HepG2 (cell line): ENCODE data around the gene CAVIN2. TPM values are rescaled to one million over a fixed set of nuclear protein-coding genes. Genes with fewer than 3 reads are reported as not detected.
A peak's percentile ranks its signal among the peaks of the same experiment; 100 is the strongest.

Source experiments
- DPF2 ChIP-seq: sonication (generic); formaldehyde crosslinking; IDR thresholded peaks from 2 replicates; pipeline ENCODE4 v1.4.0; 2020; ENCODE audit warnings: mild to moderate bottlenecking, low read depth, missing genetic modification reagents, borderline replicate concordance
- ETV6 ChIP-seq: sonication (generic); formaldehyde crosslinking; conservative IDR thresholded peaks from 2 replicates; pipeline ENCODE4 v1.4.0; 2020; ENCODE audit warnings: missing genetic modification reagents
- KLF6 ChIP-seq: IDR thresholded peaks from 2 replicates; pipeline ENCODE4 v1.8.0; 2016; ENCODE audit warnings: missing biosample characterization, missing genetic modification reagents
- SPEN ChIP-seq: sonication (generic); formaldehyde crosslinking; IDR thresholded peaks from 2 replicates; pipeline ENCODE4 v1.5.1; 2020; ENCODE audit warnings: low read depth, mild to moderate bottlenecking, missing genetic modification reagents
- SRSF4 ChIP-seq: fragments of 200-400 bp; formaldehyde crosslinking; IDR thresholded peaks from one replicate; pipeline ENCODE4 v1.6.1; 2018; ENCODE audit warnings: mild to moderate bottlenecking, low read depth, low read length, moderate library complexity; ENCODE audit not compliant: poor library complexity, severe bottlenecking
- YY1 ChIP-seq: IDR thresholded peaks from 2 replicates; pipeline ENCODE4 v1.6.1; 2011; ENCODE audit warnings: low read length, low read depth, moderate library complexity, mild to moderate bottlenecking; ENCODE audit not compliant: insufficient read depth, insufficient replicate concordance
- ZNF160 ChIP-seq: sonication (generic); formaldehyde crosslinking; IDR thresholded peaks from 2 replicates; pipeline ENCODE4 v1.8.0; 2022; ENCODE audit warnings: mild to moderate bottlenecking, inconsistent platforms, missing genetic modification reagents
- ZNF20 ChIP-seq: sonication (generic); formaldehyde crosslinking; IDR thresholded peaks from 2 replicates; pipeline ENCODE4 v1.4.0; 2020; ENCODE audit warnings: mild to moderate bottlenecking, moderate library complexity, missing genetic modification reagents
- ZNF24 ChIP-seq: fragments of 450-650 bp; IDR thresholded peaks from 2 replicates; pipeline ENCODE4 v1.6.1; 2017; ENCODE audit warnings: antibody characterized with exemption, mild to moderate bottlenecking
- ZNF441 ChIP-seq: sonication (generic); formaldehyde crosslinking; IDR thresholded peaks from 2 replicates; pipeline ENCODE4 v1.7.0; 2021; ENCODE audit warnings: missing genetic modification reagents, borderline replicate concordance
- polyA plus RNA-seq, 8 experiments: library from polyadenylated mRNA; depleted of rRNA in 3 of 8; stranded (reverse) in 7 of 8; unstranded in 1 of 8; fragments of >200 nt; fragmentation: Illumina TruSeq in 4 of 8; extraction: Trizol in 4 of 8; gene quantifications; 2 replicates each; pipeline versions ENCODE4 v1.2.1 to v1.2.3, GENCODE V29; 2011 to 2016; ENCODE audit warnings: low read depth in 4 of 8, missing spikeins in 1 of 8, mixed read lengths in 1 of 8; ENCODE audit not compliant: insufficient read depth in 1 of 8
- total RNA-seq, 5 experiments: library from RNA; depleted of rRNA; stranded (reverse); fragments of >200 nt; fragmentation: Illumina TruSeq; extraction: Trizol; gene quantifications; 2 replicates each; pipeline ENCODE4 v1.2.3, GENCODE V29; 2016; ENCODE audit warnings: low read depth in 1 of 5
- TF ChIP-seq, protein P1 (sequence below): sonication (generic); formaldehyde crosslinking; IDR thresholded peaks from 2 replicates; pipeline ENCODE4 v1.4.0; 2020; ENCODE audit warnings: missing genetic modification reagents
- TF ChIP-seq, protein P2 (sequence below): sonication (generic); formaldehyde crosslinking; IDR thresholded peaks from 2 replicates; pipeline ENCODE4 v1.4.0; 2020; ENCODE audit warnings: mild to moderate bottlenecking, missing genetic modification reagents
- TF ChIP-seq, protein P3 (sequence below): sonication (generic); formaldehyde crosslinking; IDR thresholded peaks from 2 replicates; pipeline ENCODE4 v1.5.0; 2020; ENCODE audit warnings: missing genetic modification reagents
- TF ChIP-seq, protein P4 (sequence below): sonication (generic); formaldehyde crosslinking; IDR thresholded peaks from 2 replicates; pipeline ENCODE4 v1.5.1; 2020; ENCODE audit warnings: mild to moderate bottlenecking, missing genetic modification reagents
- TF ChIP-seq, protein P5 (sequence below): IDR thresholded peaks from 2 replicates; pipeline ENCODE4 v1.6.1; 2016; ENCODE audit warnings: missing compliant biosample characterization, missing genetic modification reagents, borderline replicate concordance
- TF ChIP-seq, protein P6 (sequence below): sonication (generic); formaldehyde crosslinking; conservative IDR thresholded peaks from 2 replicates; pipeline ENCODE4 v1.5.0; 2020; ENCODE audit warnings: missing genetic modification reagents

The CAVIN2 gene
- total and polyA plus RNA-seq, 2 of the 13 experiments (the other 11 are each of a cell fraction or from before 2014, with no cell fraction given), result 7.6 to 38.8 TPM

DNA sequence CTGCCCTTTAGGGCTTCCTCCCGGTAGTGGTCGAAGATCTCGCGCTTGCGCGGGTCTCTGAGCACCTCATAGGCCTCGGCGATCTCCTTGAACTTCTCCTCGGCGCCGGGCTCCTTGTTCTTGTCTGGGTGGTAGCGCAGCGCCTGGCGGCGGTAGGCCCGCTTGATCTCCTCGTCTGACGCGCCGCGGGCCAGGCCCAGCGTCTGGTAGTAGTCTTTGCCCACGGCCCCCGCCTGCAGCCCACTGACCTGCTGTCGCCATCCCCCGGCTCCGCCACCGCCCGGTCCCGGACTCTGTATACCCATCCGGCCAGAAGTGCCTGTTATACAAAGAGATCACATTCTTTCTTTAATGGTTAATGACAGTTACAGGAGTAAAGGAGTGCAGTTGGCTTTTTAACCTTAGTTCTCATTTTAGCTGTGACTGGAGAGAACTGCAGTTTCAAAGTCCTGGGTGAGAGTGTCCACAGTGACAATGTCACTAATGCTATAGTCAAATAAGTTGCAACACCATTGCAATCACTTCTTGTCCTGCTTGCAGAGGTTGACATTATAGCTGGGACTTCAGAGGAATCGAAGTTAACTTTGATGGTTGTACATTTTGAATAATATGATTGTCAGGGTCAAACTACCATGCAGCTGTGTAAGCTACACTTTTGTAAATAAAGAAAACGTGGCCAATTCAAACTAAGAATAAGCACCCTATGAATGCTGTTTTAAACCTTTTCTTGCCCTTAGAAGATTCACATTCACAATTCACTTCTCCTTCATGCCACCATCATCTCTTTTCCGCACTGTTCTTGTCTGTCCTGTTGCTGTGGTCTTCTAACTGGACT lies 35.3 kb upstream of the CAVIN2 start (continued):
- TF ChIP-seq KLF6 (CRISPR knock-in tag) (no peak), ZNF441 (CRISPR knock-in tag) (no peak), ZNF24 (0 out of 2 replicates have a peak, but pooled peaks have one; percentile 27), ZNF160 (CRISPR knock-in tag) (0 out of 2 replicates have a peak, but pooled peaks have one; percentile 27), SPEN (CRISPR knock-in tag) (peak; percentile 60; the same call in 1 of the 2 replicates), DPF2 (CRISPR knock-in tag) (peak; percentile 90), YY1 (no peak), SRSF4 (no peak), ZNF20 (no peak), ETV6 (CRISPR knock-in tag) (no peak)
- TF ChIP-seq, protein P1, sequence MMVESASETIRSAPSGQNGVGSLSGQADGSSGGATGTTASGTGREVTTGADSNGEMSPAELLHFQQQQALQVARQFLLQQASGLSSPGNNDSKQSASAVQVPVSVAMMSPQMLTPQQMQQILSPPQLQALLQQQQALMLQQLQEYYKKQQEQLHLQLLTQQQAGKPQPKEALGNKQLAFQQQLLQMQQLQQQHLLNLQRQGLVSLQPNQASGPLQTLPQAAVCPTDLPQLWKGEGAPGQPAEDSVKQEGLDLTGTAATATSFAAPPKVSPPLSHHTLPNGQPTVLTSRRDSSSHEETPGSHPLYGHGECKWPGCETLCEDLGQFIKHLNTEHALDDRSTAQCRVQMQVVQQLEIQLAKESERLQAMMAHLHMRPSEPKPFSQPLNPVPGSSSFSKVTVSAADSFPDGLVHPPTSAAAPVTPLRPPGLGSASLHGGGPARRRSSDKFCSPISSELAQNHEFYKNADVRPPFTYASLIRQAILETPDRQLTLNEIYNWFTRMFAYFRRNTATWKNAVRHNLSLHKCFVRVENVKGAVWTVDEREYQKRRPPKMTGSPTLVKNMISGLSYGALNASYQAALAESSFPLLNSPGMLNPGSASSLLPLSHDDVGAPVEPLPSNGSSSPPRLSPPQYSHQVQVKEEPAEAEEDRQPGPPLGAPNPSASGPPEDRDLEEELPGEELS, result peak; percentile 84
- TF ChIP-seq, protein P2, sequence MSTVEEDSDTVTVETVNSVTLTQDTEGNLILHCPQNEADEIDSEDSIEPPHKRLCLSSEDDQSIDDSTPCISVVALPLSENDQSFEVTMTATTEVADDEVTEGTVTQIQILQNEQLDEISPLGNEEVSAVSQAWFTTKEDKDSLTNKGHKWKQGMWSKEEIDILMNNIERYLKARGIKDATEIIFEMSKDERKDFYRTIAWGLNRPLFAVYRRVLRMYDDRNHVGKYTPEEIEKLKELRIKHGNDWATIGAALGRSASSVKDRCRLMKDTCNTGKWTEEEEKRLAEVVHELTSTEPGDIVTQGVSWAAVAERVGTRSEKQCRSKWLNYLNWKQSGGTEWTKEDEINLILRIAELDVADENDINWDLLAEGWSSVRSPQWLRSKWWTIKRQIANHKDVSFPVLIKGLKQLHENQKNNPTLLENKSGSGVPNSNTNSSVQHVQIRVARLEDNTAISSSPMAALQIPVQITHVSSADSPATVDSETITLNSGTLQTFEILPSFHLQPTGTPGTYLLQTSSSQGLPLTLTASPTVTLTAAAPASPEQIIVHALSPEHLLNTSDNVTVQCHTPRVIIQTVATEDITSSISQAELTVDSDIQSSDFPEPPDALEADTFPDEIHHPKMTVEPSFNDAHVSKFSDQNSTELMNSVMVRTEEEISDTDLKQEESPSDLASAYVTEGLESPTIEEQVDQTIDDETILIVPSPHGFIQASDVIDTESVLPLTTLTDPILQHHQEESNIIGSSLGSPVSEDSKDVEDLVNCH, result no peak
- TF ChIP-seq, protein P3, sequence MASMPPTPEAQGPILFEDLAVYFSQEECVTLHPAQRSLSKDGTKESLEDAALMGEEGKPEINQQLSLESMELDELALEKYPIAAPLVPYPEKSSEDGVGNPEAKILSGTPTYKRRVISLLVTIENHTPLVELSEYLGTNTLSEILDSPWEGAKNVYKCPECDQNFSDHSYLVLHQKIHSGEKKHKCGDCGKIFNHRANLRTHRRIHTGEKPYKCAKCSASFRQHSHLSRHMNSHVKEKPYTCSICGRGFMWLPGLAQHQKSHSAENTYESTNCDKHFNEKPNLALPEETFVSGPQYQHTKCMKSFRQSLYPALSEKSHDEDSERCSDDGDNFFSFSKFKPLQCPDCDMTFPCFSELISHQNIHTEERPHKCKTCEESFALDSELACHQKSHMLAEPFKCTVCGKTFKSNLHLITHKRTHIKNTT (CRISPR knock-in tag), result no peak
- TF ChIP-seq, protein P4, sequence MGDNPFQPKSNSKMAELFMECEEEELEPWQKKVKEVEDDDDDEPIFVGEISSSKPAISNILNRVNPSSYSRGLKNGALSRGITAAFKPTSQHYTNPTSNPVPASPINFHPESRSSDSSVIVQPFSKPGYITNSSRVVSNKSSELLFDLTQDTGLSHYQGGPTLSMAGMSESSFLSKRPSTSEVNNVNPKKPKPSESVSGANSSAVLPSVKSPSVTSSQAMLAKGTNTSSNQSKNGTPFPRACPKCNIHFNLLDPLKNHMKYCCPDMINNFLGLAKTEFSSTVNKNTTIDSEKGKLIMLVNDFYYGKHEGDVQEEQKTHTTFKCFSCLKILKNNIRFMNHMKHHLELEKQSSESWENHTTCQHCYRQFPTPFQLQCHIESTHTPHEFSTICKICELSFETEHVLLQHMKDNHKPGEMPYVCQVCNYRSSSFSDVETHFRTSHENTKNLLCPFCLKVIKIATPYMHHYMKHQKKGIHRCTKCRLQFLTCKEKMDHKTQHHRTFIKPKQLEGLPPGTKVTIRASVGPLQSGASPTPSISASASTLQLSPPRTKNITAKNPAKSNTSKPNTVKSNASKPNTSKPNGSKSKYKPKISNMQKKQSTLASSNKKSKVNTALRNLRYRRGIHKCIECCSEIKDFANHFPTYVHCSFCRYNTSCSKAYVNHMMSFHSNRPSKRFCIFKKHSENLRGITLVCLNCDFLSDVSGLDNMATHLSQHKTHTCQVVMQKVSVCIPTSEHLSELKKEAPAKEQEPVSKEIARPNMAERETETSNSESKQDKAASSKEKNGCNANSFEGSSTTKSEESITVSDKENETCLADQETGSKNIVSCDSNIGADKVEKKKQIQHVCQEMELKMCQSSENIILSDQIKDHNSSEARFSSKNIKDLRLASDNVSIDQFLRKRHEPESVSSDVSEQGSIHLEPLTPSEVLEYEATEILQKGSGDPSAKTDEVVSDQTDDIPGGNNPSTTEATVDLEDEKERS (CRISPR knock-in tag), result peak; percentile 27; the same call in 1 of the 2 replicates
- TF ChIP-seq, protein P5, sequence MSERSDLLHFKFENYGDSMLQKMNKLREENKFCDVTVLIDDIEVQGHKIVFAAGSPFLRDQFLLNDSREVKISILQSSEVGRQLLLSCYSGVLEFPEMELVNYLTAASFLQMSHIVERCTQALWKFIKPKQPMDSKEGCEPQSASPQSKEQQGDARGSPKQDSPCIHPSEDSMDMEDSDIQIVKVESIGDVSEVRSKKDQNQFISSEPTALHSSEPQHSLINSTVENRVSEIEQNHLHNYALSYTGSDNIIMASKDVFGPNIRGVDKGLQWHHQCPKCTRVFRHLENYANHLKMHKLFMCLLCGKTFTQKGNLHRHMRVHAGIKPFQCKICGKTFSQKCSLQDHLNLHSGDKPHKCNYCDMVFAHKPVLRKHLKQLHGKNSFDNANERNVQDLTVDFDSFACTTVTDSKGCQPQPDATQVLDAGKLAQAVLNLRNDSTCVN (CRISPR knock-in tag), result 0 out of 2 replicates have a peak, but pooled peaks have one; percentile 33
- TF ChIP-seq, protein P6, sequence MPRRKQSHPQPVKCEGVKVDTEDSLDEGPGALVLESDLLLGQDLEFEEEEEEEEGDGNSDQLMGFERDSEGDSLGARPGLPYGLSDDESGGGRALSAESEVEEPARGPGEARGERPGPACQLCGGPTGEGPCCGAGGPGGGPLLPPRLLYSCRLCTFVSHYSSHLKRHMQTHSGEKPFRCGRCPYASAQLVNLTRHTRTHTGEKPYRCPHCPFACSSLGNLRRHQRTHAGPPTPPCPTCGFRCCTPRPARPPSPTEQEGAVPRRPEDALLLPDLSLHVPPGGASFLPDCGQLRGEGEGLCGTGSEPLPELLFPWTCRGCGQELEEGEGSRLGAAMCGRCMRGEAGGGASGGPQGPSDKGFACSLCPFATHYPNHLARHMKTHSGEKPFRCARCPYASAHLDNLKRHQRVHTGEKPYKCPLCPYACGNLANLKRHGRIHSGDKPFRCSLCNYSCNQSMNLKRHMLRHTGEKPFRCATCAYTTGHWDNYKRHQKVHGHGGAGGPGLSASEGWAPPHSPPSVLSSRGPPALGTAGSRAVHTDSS, result no peak
